H1 (cell line): ENCODE measurements around the gene ICAM2. TPM values are rescaled to one million over a fixed set of nuclear protein-coding genes. Genes with fewer than 3 reads are reported as not detected.

Experiments used
- CTCF ChIA-PET: fragments of 300-600 bp; sonication (Branson Sonifier 250); formaldehyde crosslinking; loops from one replicate; lab custom pipeline; 2021; ENCODE audit not compliant: partially characterized antibody; lab: Charles Lee
- POLR2A ChIA-PET: fragments of 300-600 bp; sonication (Branson Sonifier 250); formaldehyde crosslinking; loops from one replicate; lab custom pipeline; 2021; ENCODE audit warnings: inconsistent platforms; ENCODE audit not compliant: partially characterized antibody; lab: Charles Lee
- DNase-seq, 2 experiments: peaks; one replicate each; pipeline versions ENCODE4 v3.0.0 to v3.0.0-alpha.2; 2010 to 2022; ENCODE audit warnings: low spot score in 2 of 2, low read depth in 1 of 2, mixed read lengths in 1 of 2
- FAIRE-seq: peaks from 2 replicates; lab custom pipeline; 2011; peaks lifted over from hg19 to GRCh38; lab: Jason Lieb, UNC
- H2AFZ ChIP-seq: 2 replicates; pipeline ENCODE4 v1.8.1; 2012; ENCODE audit warnings: low read length, inconsistent platforms
- H2AK5ac ChIP-seq: 2 replicates; pipeline ENCODE4 v1.6.1; 2013; ENCODE audit warnings: low read depth, low read length
- H2BK120ac ChIP-seq: replicated peaks from 2 replicates; pipeline ENCODE3; 2013; ENCODE audit warnings: low read depth, low read length, inconsistent platforms
- H2BK12ac ChIP-seq: 2 replicates; pipeline ENCODE4 v1.6.1; 2013; ENCODE audit warnings: low read depth, low read length
- H2BK15ac ChIP-seq: 2 replicates; pipeline ENCODE4 v1.6.1; 2013; ENCODE audit warnings: low read length
- H2BK20ac ChIP-seq: 2 replicates; pipeline ENCODE4 v1.6.1; 2013; ENCODE audit warnings: low read length
- H2BK5ac ChIP-seq: 2 replicates; pipeline ENCODE4 v1.6.1; 2013; ENCODE audit warnings: low read depth, low read length
- H3K14ac ChIP-seq: 2 replicates; pipeline ENCODE4 v1.6.1; 2013; ENCODE audit warnings: inconsistent platforms; ENCODE audit not compliant: insufficient read length
- H3K18ac ChIP-seq: 2 replicates; pipeline ENCODE4 v1.6.1; 2013; ENCODE audit warnings: low read length; ENCODE audit errors: extremely low read depth
- H3K23ac ChIP-seq: 2 replicates; pipeline ENCODE4 v1.6.1; 2013; ENCODE audit warnings: inconsistent platforms; ENCODE audit not compliant: insufficient read length
- H3K23me2 ChIP-seq: 2 replicates; pipeline ENCODE4 v1.6.1; 2013; ENCODE audit warnings: low read depth, low read length
- H3K27ac ChIP-seq: 2 replicates; pipeline ENCODE4 v1.6.1; 2011; ENCODE audit warnings: low read depth, low read length, inconsistent platforms
- H3K27me3 ChIP-seq, 4 experiments: replicated peaks in 1 of 4; 1 replicate in 1 of 4; 2 replicates in 3 of 4; pipeline versions ENCODE4 v1.6.1 to v1.8.1; 2011 to 2013; ENCODE audit warnings: low read length in 3 of 4, mild to moderate bottlenecking in 3 of 4, inconsistent platforms in 2 of 4, mixed read lengths in 2 of 4, moderate library complexity in 1 of 4; ENCODE audit not compliant: control insufficient read depth in 3 of 4, insufficient read depth in 3 of 4; ENCODE audit errors: extremely low read depth in 1 of 4
- H3K36me3 ChIP-seq, 4 experiments: 2 replicates each; pipeline versions ENCODE4 v1.6.1 to v1.8.1; 2011 to 2013; ENCODE audit warnings: mild to moderate bottlenecking in 4 of 4, low read length in 3 of 4, moderate library complexity in 2 of 4, control low read depth in 1 of 4, inconsistent platforms in 1 of 4; ENCODE audit not compliant: insufficient read depth in 4 of 4, control insufficient read depth in 2 of 4
- H3K4ac ChIP-seq: replicated peaks from 2 replicates; pipeline ENCODE3; 2013; ENCODE audit warnings: low read length, low read depth, mixed read lengths, inconsistent platforms; ENCODE audit not compliant: insufficient read length
- H3K4me1 ChIP-seq, 4 experiments: replicated peaks in 1 of 4; 1 replicate in 1 of 4; 2 replicates in 3 of 4; pipeline versions ENCODE4 v1.6.1 to v1.8.1; 2011 to 2013; ENCODE audit warnings: low read length in 3 of 4, inconsistent platforms in 2 of 4, mixed read lengths in 1 of 4; ENCODE audit not compliant: insufficient read depth in 4 of 4, control insufficient read depth in 3 of 4
- H3K4me2 ChIP-seq, 2 experiments: 2 replicates each; pipeline versions ENCODE4 v1.6.1 to v1.8.1; 2011 to 2013; ENCODE audit warnings: low read depth in 2 of 2, low read length in 2 of 2, control low read depth in 1 of 2, inconsistent platforms in 1 of 2, mild to moderate bottlenecking in 1 of 2; ENCODE audit not compliant: insufficient read depth in 1 of 2
- H3K4me3 ChIP-seq, 4 experiments: fragments of 200-600, 300-600 bp in 1 of 4; sonication (generic), shearing (Covaris generic), sonication (Bioruptor Twin) in 1 of 4; 2 replicates each; pipeline versions ENCODE4 v1.5.1 to v1.8.1; 2011 to 2016; ENCODE audit warnings: low read length in 4 of 4, low read depth in 3 of 4, control low read depth in 2 of 4, inconsistent platforms in 2 of 4, mild to moderate bottlenecking in 2 of 4, mixed read lengths in 1 of 4, moderate library complexity in 1 of 4; ENCODE audit not compliant: insufficient read depth in 2 of 4; ENCODE audit errors: extremely low read depth in 1 of 4
- H3K56ac ChIP-seq: replicated peaks from 2 replicates; pipeline ENCODE3; 2013; ENCODE audit warnings: low read depth, mild to moderate bottlenecking, mixed read lengths, low read length, inconsistent platforms; ENCODE audit not compliant: insufficient read length
- H3K79me1 ChIP-seq: 2 replicates; pipeline ENCODE4 v1.6.1; 2013; ENCODE audit warnings: low read depth, low read length, control low read depth
- H3K79me2 ChIP-seq, 2 experiments: 2 replicates each; pipeline versions ENCODE4 v1.6.1 to v1.8.1; 2012 to 2013; ENCODE audit warnings: low read length in 2 of 2, mild to moderate bottlenecking in 2 of 2, inconsistent platforms in 1 of 2; ENCODE audit not compliant: insufficient read depth in 2 of 2, control insufficient read depth in 1 of 2
- H3K9ac ChIP-seq, 4 experiments: replicated peaks in 1 of 4; 1 replicate in 1 of 4; 2 replicates in 3 of 4; pipeline versions ENCODE4 v1.6.1 to v1.8.1; 2011 to 2013; ENCODE audit warnings: low read depth in 3 of 4, low read length in 3 of 4, control low read depth in 2 of 4, mild to moderate bottlenecking in 2 of 4, moderate library complexity in 2 of 4, inconsistent platforms in 1 of 4; ENCODE audit errors: extremely low read depth in 1 of 4
- H3K9me3 ChIP-seq, 2 experiments: 2 replicates each; pipeline versions ENCODE4 v1.6.1 to v1.8.1; 2012 to 2013; ENCODE audit warnings: mild to moderate bottlenecking in 2 of 2, moderate library complexity in 2 of 2, control low read depth in 1 of 2, inconsistent platforms in 1 of 2, low read depth in 1 of 2, low read length in 1 of 2, mixed read lengths in 1 of 2; ENCODE audit not compliant: insufficient read depth in 2 of 2
- H4K20me1 ChIP-seq, 2 experiments: replicated peaks in 1 of 2; 2 replicates each; pipeline versions ENCODE3 to v1.8.1; 2011 to 2013; ENCODE audit warnings: inconsistent platforms in 2 of 2, low read length in 2 of 2, mild to moderate bottlenecking in 1 of 2; ENCODE audit not compliant: insufficient read depth in 2 of 2, control insufficient read depth in 1 of 2
- H4K5ac ChIP-seq: 2 replicates; pipeline ENCODE4 v1.6.1; 2013; ENCODE audit warnings: low read length, low read depth, mixed read lengths, inconsistent platforms; ENCODE audit not compliant: insufficient read length
- H4K8ac ChIP-seq: 2 replicates; pipeline ENCODE4 v1.8.0; 2013; ENCODE audit warnings: mild to moderate bottlenecking, moderate library complexity, low read length, inconsistent platforms; ENCODE audit not compliant: insufficient read depth; ENCODE audit errors: extremely low read depth
- H4K91ac ChIP-seq: replicated peaks from 2 replicates; pipeline ENCODE3; 2013; ENCODE audit warnings: low read length, mixed read lengths, inconsistent platforms; ENCODE audit not compliant: insufficient read length
- ASH2L ChIP-seq: fragments of 200-600, 300-600 bp; sonication (generic); IDR thresholded peaks from one replicate; pipeline ENCODE4 v1.7.1; 2017; ENCODE audit warnings: low read length
- ATF3 ChIP-seq: IDR thresholded peaks from 2 replicates; pipeline ENCODE4 v1.6.1; 2011; ENCODE audit warnings: low read depth, mild to moderate bottlenecking, low read length; ENCODE audit not compliant: insufficient read depth
- CEBPB ChIP-seq: IDR thresholded peaks from 2 replicates; pipeline ENCODE4 v1.6.1; 2012; ENCODE audit warnings: low read depth, low read length
- EGR1 ChIP-seq: IDR thresholded peaks from 2 replicates; pipeline ENCODE4 v1.6.1; 2011; ENCODE audit warnings: low read depth, low read length, borderline replicate concordance
- GABPA ChIP-seq: IDR thresholded peaks from 2 replicates; pipeline ENCODE4 v1.6.1; 2011; ENCODE audit warnings: mild to moderate bottlenecking, low read length, moderate library complexity, borderline replicate concordance; ENCODE audit not compliant: insufficient read depth
- JUND ChIP-seq: IDR thresholded peaks from 2 replicates; pipeline ENCODE4 v1.6.1; 2011; ENCODE audit warnings: mild to moderate bottlenecking, improper control_type of control experiment, low read length
- KDM1A ChIP-seq: fragments of 200-600, 300-600 bp; sonication (generic); IDR thresholded peaks from 2 replicates; pipeline ENCODE4 v1.7.1; 2016; ENCODE audit warnings: mild to moderate bottlenecking, low read length, borderline replicate concordance
- KDM5A ChIP-seq: fragments of 200-600 bp; IDR thresholded peaks from 2 replicates; pipeline ENCODE4 v1.7.1; 2012; ENCODE audit warnings: mild to moderate bottlenecking, low read length, inconsistent platforms, mixed read lengths
- MAFK ChIP-seq: IDR thresholded peaks from 2 replicates; pipeline ENCODE4 v1.6.1; 2012; ENCODE audit warnings: low read depth, mild to moderate bottlenecking, improper control_type of control experiment, low read length
- PHF8 ChIP-seq: fragments of 200-600 bp; sonication (generic); conservative IDR thresholded peaks from 2 replicates; pipeline ENCODE4 v1.7.1; 2012; ENCODE audit warnings: low read depth, mild to moderate bottlenecking, inconsistent platforms, low read length, moderate library complexity
- SP4 ChIP-seq: IDR thresholded peaks from 2 replicates; pipeline ENCODE4 v1.6.1; 2012; ENCODE audit warnings: low read length, inconsistent platforms
- WGBS, 2 experiments: shearing (Covaris generic) in 1 of 2; methylation state at CpG; one replicate each; pipeline versions ENCODE4 v1.1.6 to v1.1.7; 2013 to 2015; ENCODE audit warnings: low lambda C conversion rate in 2 of 2, mixed read lengths in 2 of 2, inconsistent platforms in 1 of 2, low coverage in 1 of 2, missing lambda C conversion rate in 1 of 2; ENCODE audit not compliant: insufficient replicate concordance in 2 of 2, insufficient coverage in 1 of 2, insufficient read length in 1 of 2; ENCODE audit errors: extremely low coverage in 1 of 2, missing lambda C conversion rate in 1 of 2; 5-methylcytosine and 5-hydroxymethylcytosine counted together
- polyA plus RNA-seq, 7 experiments: library from polyadenylated mRNA; depleted of rRNA in 3 of 7; stranded (reverse) in 5 of 7; unstranded in 2 of 7; fragments of >200 nt in 5 of 7; fragments of 200-250 nt in 2 of 7; gene quantifications; 1 replicate in 5 of 7; 2 replicates in 1 of 7; 4 replicates in 1 of 7; pipeline versions ENCODE4 v1.2.1 to v1.2.3, GENCODE V29; 2011 to 2013; ENCODE audit warnings: missing spikeins in 2 of 7, mixed read lengths in 2 of 7
- total RNA-seq: library from RNA; stranded (reverse); fragmentation: NEBNext Ultra II Directional; extraction: Animal tissue kit (Norgen Biotek cat#: 25700); gene quantifications from 2 replicates; pipeline ENCODE4 v1.2.1, GENCODE V29; 2021

Gene ICAM2
- total and polyA plus RNA-seq, 2 of the 8 experiments (the other 6 are each of a cell fraction or from before 2014, with no cell fraction given): 0.45 to 0.63 TPM

GRCh38 chr17:64061178-64061898 is 40.9 kb upstream of the ICAM2 start:
- H3K18ac ChIP-seq: no peak overlapping the region
- H4K91ac ChIP-seq: no peak overlapping the region
- POLR2A ChIA-PET: interaction anchor here (1.0 to 4.7 kb wide), 3 partner anchors 68 to 87 kb away, joined by 3 to 23 read pairs (median 4); partner anchors contain the start of gene ERN1
- H3K27ac ChIP-seq: no peak overlapping the region
- H3K27me3 ChIP-seq: no peaks in the 10 kb centered on the region
- no peak overlapping the region for H2BK5ac ChIP-seq
- no peak overlapping the region for H4K8ac ChIP-seq
- H3K4me3 ChIP-seq: no peak overlapping the region
- peaks cover 0 to 5% (median 3%) of the 10 kb centered on the region in 4 experiments; a peak in 5 of 7 replicates for H3K4me1 ChIP-seq
- H3K9me3 ChIP-seq: no peaks in the 10 kb centered on the region
- no peaks in the 10 kb centered on the region for H4K20me1 ChIP-seq
- H2BK20ac ChIP-seq: no peak overlapping the region
- no peak for DNase-seq
- H3K56ac ChIP-seq: no peak overlapping the region
- no peak overlapping the region for H3K9ac ChIP-seq
- H3K23ac ChIP-seq: no peak overlapping the region
- H3K79me1 ChIP-seq: no peaks in the 10 kb centered on the region
- no peak overlapping the region for H2AFZ ChIP-seq
- H3K23me2 ChIP-seq: no peaks in the 10 kb centered on the region
- H3K79me2 ChIP-seq: no peaks in the 10 kb centered on the region
- H3K4me2 ChIP-seq: no peak overlapping the region
- FAIRE-seq: no peak
- no peak overlapping the region for H3K14ac ChIP-seq
- H2BK15ac ChIP-seq: no peak overlapping the region
- H2BK120ac ChIP-seq: no peak overlapping the region
- CTCF ChIA-PET: interaction anchor here (0.7 to 13.9 kb wide), 11 partner anchors 9 to 177 kb away, joined by 3 to 238 read pairs (median 4); partner anchors contain the start of genes ERN1 and GH1
- H2BK12ac ChIP-seq: no peak overlapping the region
- no peak overlapping the region for H3K4ac ChIP-seq
- WGBS, 2 experiments: 91% methylated on average over 5 of the region's 5 CpGs; no CpG with 5 or more reads in 1 of the 2 experiments
- H3K36me3 ChIP-seq: 0 out of 8 replicates have a peak, but pooled peaks cover 0 to 2% (median 0%) of the 10 kb centered on the region in 4 experiments
- no peak overlapping the region for H2AK5ac ChIP-seq
- no peak overlapping the region for H4K5ac ChIP-seq
- no peak for TF ChIP-seq GABPA
- no peak for TF ChIP-seq ASH2L
- no peak for TF ChIP-seq MAFK
- TF ChIP-seq JUND: no peak
- TF ChIP-seq PHF8: no peak
- no peak for TF ChIP-seq ATF3
- no peak for TF ChIP-seq KDM1A
- no peak for TF ChIP-seq CEBPB
- no peak for TF ChIP-seq EGR1
- TF ChIP-seq KDM5A: no peak
- TF ChIP-seq SP4: no peak
